Raji (cell line): ENCODE results near the gene KRT7.

Experiments used
- POLR2A ChIP-seq: IDR thresholded peaks from 2 replicates; pipeline ENCODE4 v1.6.1; 2011; ENCODE audit warnings: low read depth, low read length, control low read depth; ENCODE audit not compliant: insufficient read depth

The KRT7 gene

GRCh38 chr12:52232674-52233461, at the start of gene KRT7:
Gene KRT7 (plus strand): TSS chr12:52233243. CDS start chr12:52233297, 54 bp downstream.
- no peak for TF ChIP-seq POLR2A

GRCh38 chr12:52183544-52183910, 49.5 kb upstream of the KRT7 start:
- no peak for TF ChIP-seq POLR2A

- TF ChIP-seq POLR2A = no peak
These were observed 49.1 kb upstream of the KRT7 start for GRCh38 chr12:52183971-52184370.

GRCh38 chr12:52184813-52185212, 48.2 kb upstream of the KRT7 start:
- TF ChIP-seq POLR2A = no peak

- TF ChIP-seq POLR2A = no peak
These were observed 47.6 kb upstream of the KRT7 start for GRCh38 chr12:52185400-52185967.

- no peak for TF ChIP-seq POLR2A
These were observed 46.8 kb upstream of the KRT7 start for GRCh38 chr12:52186118-52186840.

GRCh38 chr12:52187206-52187605, 45.8 kb upstream of the KRT7 start:
- no peak for TF ChIP-seq POLR2A

GRCh38 chr12:52187640-52188039, 45.4 kb upstream of the KRT7 start:
- no peak for TF ChIP-seq POLR2A

GRCh38 chr12:52188658-52189057, 44.4 kb upstream of the KRT7 start:
- TF ChIP-seq POLR2A = no peak

GRCh38 chr12:52189376-52190174, 43.5 kb upstream of the KRT7 start:
- no peak for TF ChIP-seq POLR2A

GRCh38 chr12:52190860-52191729, 41.9 kb upstream of the KRT7 start:
- TF ChIP-seq POLR2A = no peak

- TF ChIP-seq POLR2A = no peak
These were observed 40.9 kb upstream of the KRT7 start, which contains the start of gene KRT80 for GRCh38 chr12:52191841-52192791. Gene KRT80 (minus strand): TSS chr12:52192014. CDS start chr12:52191902, 112 bp downstream.

GRCh38 chr12:52193532-52193931, 39.5 kb upstream of the KRT7 start:
- no peak for TF ChIP-seq POLR2A
